ENCODE measurements around the gene SERPINA5. TPM values are rescaled to one million over a fixed set of nuclear protein-coding genes. Genes with fewer than 3 reads are reported as not detected.

SERPINA5 gene
- total and polyA plus RNA-seq, 2 of the 8 experiments (the other 6 are each of a cell fraction or from before 2014, with no cell fraction given) = 1.8 to 1.9 TPM

DNA sequence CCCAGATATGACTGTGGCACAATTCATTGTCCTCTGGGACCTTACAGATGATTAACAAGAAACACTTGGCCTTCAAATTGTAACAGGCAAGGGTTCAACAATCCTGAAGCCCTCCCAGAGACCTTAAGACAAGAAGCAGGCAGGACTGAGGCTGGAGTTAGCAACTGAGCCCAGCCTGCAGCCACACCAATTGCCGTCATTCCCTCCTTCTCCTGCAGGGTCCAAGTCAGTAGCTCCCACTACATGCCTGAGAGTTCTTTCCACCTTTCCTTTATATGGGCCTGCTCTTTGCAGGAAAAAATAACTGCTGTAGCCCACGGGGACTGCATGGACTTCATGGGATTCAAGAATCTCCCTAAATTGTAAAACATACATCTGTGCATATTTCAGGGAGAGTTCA is 22.4 kb upstream of the SERPINA5 start:
- H2BK20ac ChIP-seq (ENCODE audit: low read length) = no peak overlapping the region
- no peak overlapping the region for H2BK5ac ChIP-seq (ENCODE audit: low read depth, low read length)
- no peak overlapping the region for H2BK15ac ChIP-seq (ENCODE audit: low read length)
- H3K27me3 ChIP-seq (replicated peaks in 1 of 4; ENCODE audit: control insufficient read depth in 3 of 4, extremely low read depth in 1 of 4, insufficient read depth in 3 of 4, low read length in 3 of 4) = no peaks in the 10 kb centered on the region
- TF ChIP-seq, protein P1, sequence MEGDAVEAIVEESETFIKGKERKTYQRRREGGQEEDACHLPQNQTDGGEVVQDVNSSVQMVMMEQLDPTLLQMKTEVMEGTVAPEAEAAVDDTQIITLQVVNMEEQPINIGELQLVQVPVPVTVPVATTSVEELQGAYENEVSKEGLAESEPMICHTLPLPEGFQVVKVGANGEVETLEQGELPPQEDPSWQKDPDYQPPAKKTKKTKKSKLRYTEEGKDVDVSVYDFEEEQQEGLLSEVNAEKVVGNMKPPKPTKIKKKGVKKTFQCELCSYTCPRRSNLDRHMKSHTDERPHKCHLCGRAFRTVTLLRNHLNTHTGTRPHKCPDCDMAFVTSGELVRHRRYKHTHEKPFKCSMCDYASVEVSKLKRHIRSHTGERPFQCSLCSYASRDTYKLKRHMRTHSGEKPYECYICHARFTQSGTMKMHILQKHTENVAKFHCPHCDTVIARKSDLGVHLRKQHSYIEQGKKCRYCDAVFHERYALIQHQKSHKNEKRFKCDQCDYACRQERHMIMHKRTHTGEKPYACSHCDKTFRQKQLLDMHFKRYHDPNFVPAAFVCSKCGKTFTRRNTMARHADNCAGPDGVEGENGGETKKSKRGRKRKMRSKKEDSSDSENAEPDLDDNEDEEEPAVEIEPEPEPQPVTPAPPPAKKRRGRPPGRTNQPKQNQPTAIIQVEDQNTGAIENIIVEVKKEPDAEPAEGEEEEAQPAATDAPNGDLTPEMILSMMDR (IDR thresholded peaks at IDR 0.05; ENCODE audit: control extremely low read depth in 1 of 3, insufficient read depth in 1 of 3, low read depth in 1 of 3, low read length in 3 of 3) = peak in 2 of 3 experiments; percentile 19 to 30; a peak in 2 of 4 replicates
- TF ChIP-seq KDM4A (IDR thresholded peaks at IDR 0.05; ENCODE audit: low read depth, low read length, severe bottlenecking) = no peak
- no peaks in the 10 kb centered on the region for H3K23me2 ChIP-seq (ENCODE audit: low read depth, low read length)
- no peak overlapping the region for H3K27ac ChIP-seq (ENCODE audit: low read depth, low read length)
- ChIA-PET CTCF (ENCODE audit: partially characterized antibody) (interaction anchor here (0.8 to 2.7 kb wide), 5 partner anchors 9 to 125 kb away, joined by 3 to 23 read pairs (median 3); no protein-coding TSS in a partner anchor), POLR2A (ENCODE audit: partially characterized antibody) (no interaction called here)
- H3K4ac ChIP-seq (replicated peaks; ENCODE audit: insufficient read length, low read depth, low read length) = no peak overlapping the region
- H3K4me1 ChIP-seq (replicated peaks in 1 of 4; ENCODE audit: control insufficient read depth in 3 of 4, insufficient read depth in 4 of 4, low read length in 3 of 4) = no peaks in the 10 kb centered on the region
- H2AFZ ChIP-seq (ENCODE audit: low read length) = no peak overlapping the region
- no peak overlapping the region for H2BK12ac ChIP-seq (ENCODE audit: low read depth, low read length)
- no peaks in the 10 kb centered on the region for H3K79me1 ChIP-seq (ENCODE audit: low read depth, low read length)
- no peak overlapping the region for H4K5ac ChIP-seq (ENCODE audit: insufficient read length, low read depth, low read length)
- H3K18ac ChIP-seq (ENCODE audit: extremely low read depth, low read length) = no peak overlapping the region
- H3K14ac ChIP-seq (ENCODE audit: insufficient read length) = no peak overlapping the region
- H3K9ac ChIP-seq (replicated peaks in 1 of 4; ENCODE audit: extremely low read depth in 1 of 4, low read depth in 3 of 4, low read length in 3 of 4) = no peak overlapping the region
- H3K23ac ChIP-seq (ENCODE audit: insufficient read length) = no peak overlapping the region
- no peak overlapping the region for H3K4me2 ChIP-seq (ENCODE audit: insufficient read depth in 1 of 2, low read depth in 2 of 2, low read length in 2 of 2)
- no peak overlapping the region for H4K8ac ChIP-seq (ENCODE audit: extremely low read depth, insufficient read depth, low read length)
- no peaks in the 10 kb centered on the region for H4K20me1 ChIP-seq (replicated peaks in 1 of 2; ENCODE audit: control insufficient read depth in 1 of 2, insufficient read depth in 2 of 2, low read length in 2 of 2)
- H3K4me3 ChIP-seq (ENCODE audit: extremely low read depth in 1 of 4, insufficient read depth in 2 of 4, low read depth in 3 of 4, low read length in 4 of 4) = no peak overlapping the region
- no peak overlapping the region for H3K56ac ChIP-seq (replicated peaks; ENCODE audit: insufficient read length, low read depth, low read length)
- DNase-seq (ENCODE audit: low read depth in 1 of 2, low spot score in 2 of 2) (no peak), FAIRE-seq (no peak)
- no peaks in the 10 kb centered on the region for H3K36me3 ChIP-seq (ENCODE audit: control insufficient read depth in 2 of 4, insufficient read depth in 4 of 4, low read length in 3 of 4)
- H4K91ac ChIP-seq (replicated peaks; ENCODE audit: insufficient read length, low read length) = no peak overlapping the region
- H3K9me3 ChIP-seq (ENCODE audit: insufficient read depth in 2 of 2, low read depth in 1 of 2, low read length in 1 of 2) = no peaks in the 10 kb centered on the region
- H2AK5ac ChIP-seq (ENCODE audit: low read depth, low read length) = no peak overlapping the region
- no peaks in the 10 kb centered on the region for H3K79me2 ChIP-seq (ENCODE audit: control insufficient read depth in 1 of 2, insufficient read depth in 2 of 2, low read length in 2 of 2)
- WGBS, 2 experiments (ENCODE audit: extremely low coverage in 1 of 2, insufficient coverage in 1 of 2, insufficient read length in 1 of 2, insufficient replicate concordance in 2 of 2, low coverage in 1 of 2, low lambda C conversion rate in 2 of 2, missing lambda C conversion rate in 1 of 2) = 100% methylated on average over 2 of the region's 2 CpGs; no CpG with 5 or more reads in 1 of the 2 experiments
- no peak overlapping the region for H2BK120ac ChIP-seq (replicated peaks; ENCODE audit: low read depth, low read length)

All from H1 (cell line).